Peyer's patch (tissue), 4 donors: ENCODE results near the gene TMEM106C. TPM values are rescaled to one million over a fixed set of nuclear protein-coding genes. Genes with fewer than 3 reads are reported as not detected.
"Not testable (repeated sequence)": the region's sequence is repeated elsewhere in the genome, so short reads cannot be mapped to it uniquely, and the experiment has no call there.

Experiments
- DNase-seq, 3 donors: peaks; one replicate each; pipeline ENCODE4 v3.0.0-alpha.2; 2017 to 2019
- H3K27ac ChIP-seq, 4 donors: fragments of 200-600 bp; sonication (generic); one replicate each; pipeline ENCODE4 v1.5.1; 2016 to 2019
- H3K27me3 ChIP-seq, 2 donors: fragments of 200-600 bp; sonication (generic); one replicate each; pipeline ENCODE4 v1.5.1; 2019
- H3K36me3 ChIP-seq, 3 donors: fragments of 200-600 bp; sonication (generic); one replicate each; pipeline ENCODE4 v1.5.1; 2016 to 2019
- H3K4me1 ChIP-seq, 4 donors: fragments of 200-600 bp; sonication (generic); one replicate each; pipeline ENCODE4 v1.5.1; 2016 to 2019
- H3K4me3 ChIP-seq, 4 donors: fragments of 200-600 bp; sonication (generic); 1 replicate in 3 of 4; 2 replicates in 1 of 4; pipeline ENCODE4 v1.5.1; 2016 to 2019; ENCODE audit warnings: mild to moderate bottlenecking in 1 of 4
- H3K9me3 ChIP-seq, 4 donors: fragments of 200-600 bp; sonication (generic); one replicate each; pipeline ENCODE4 v1.5.1; 2016 to 2019; ENCODE audit warnings: mild to moderate bottlenecking in 1 of 4
- POLR2A ChIP-seq, 2 donors: fragments of 450-650 bp; IDR thresholded peaks; one replicate each; pipeline ENCODE4 v1.5.1; 2017; ENCODE audit warnings: antibody characterized with exemption in 2 of 2, mild to moderate bottlenecking in 2 of 2, moderate library complexity in 2 of 2
- total RNA-seq, 4 donors: library from RNA; depleted of rRNA; stranded (reverse); fragments of >200 nt; gene quantifications; one replicate each; pipeline ENCODE4 v1.1.0, GENCODE V29; 2016
- TF ChIP-seq, protein P1 (sequence below), 6 experiments: fragments of 450-650 bp in 4 of 6; fragments of 200-600 bp in 2 of 6; sonication (generic) in 1 of 6; IDR thresholded peaks; one replicate each; pipeline ENCODE4 v1.5.1; 2017 to 2019; ENCODE audit warnings: antibody characterized with exemption in 6 of 6, mild to moderate bottlenecking in 3 of 6, moderate library complexity in 1 of 6

Gene TMEM106C
- total RNA-seq, 4 donors from 2014 or later = 80.9 to 326 (median 241) TPM

- H3K27ac ChIP-seq = no peak overlapping the region
- H3K4me1 ChIP-seq = peaks cover 0 to 60% (median 13%) of the 10 kb centered on the region in 4 donors
- DNase-seq = no peak
- TF ChIP-seq POLR2A (IDR thresholded peaks at IDR 0.05) = no peak
- TF ChIP-seq, protein P1, sequence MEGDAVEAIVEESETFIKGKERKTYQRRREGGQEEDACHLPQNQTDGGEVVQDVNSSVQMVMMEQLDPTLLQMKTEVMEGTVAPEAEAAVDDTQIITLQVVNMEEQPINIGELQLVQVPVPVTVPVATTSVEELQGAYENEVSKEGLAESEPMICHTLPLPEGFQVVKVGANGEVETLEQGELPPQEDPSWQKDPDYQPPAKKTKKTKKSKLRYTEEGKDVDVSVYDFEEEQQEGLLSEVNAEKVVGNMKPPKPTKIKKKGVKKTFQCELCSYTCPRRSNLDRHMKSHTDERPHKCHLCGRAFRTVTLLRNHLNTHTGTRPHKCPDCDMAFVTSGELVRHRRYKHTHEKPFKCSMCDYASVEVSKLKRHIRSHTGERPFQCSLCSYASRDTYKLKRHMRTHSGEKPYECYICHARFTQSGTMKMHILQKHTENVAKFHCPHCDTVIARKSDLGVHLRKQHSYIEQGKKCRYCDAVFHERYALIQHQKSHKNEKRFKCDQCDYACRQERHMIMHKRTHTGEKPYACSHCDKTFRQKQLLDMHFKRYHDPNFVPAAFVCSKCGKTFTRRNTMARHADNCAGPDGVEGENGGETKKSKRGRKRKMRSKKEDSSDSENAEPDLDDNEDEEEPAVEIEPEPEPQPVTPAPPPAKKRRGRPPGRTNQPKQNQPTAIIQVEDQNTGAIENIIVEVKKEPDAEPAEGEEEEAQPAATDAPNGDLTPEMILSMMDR (IDR thresholded peaks at IDR 0.05) = no peak
- no peaks in the 10 kb centered on the region for H3K36me3 ChIP-seq
- no peaks in the 10 kb centered on the region for H3K9me3 ChIP-seq
- H3K27me3 ChIP-seq = no peaks in the 10 kb centered on the region
- H3K4me3 ChIP-seq = no peak overlapping the region
Measured at GRCh38 chr12:47950856-47951468, 12.4 kb upstream of the TMEM106C start.

GRCh38 chr12:47954058-47954457 is 9.3 kb upstream of the TMEM106C start:
- DNase-seq = peak in 1 of 3 donors; percentile 61
- Histone ChIP-seq H3K9me3 (peaks cover 0 to 10% (median 4%) of the 10 kb centered on the region in 4 donors), H3K4me1 (peaks cover 0 to 39% (median 8%) of the 10 kb centered on the region in 4 donors), H3K27me3 (no peaks in the 10 kb centered on the region), H3K4me3 (no peak overlapping the region), H3K36me3 (no peaks in the 10 kb centered on the region), H3K27ac (peak overlapping the region in 2 of 4 donors; percentile 43 to 61)
- no peak for TF ChIP-seq POLR2A (IDR thresholded peaks at IDR 0.05)
- TF ChIP-seq, protein P1 (IDR thresholded peaks at IDR 0.05) = no peak

DNA sequence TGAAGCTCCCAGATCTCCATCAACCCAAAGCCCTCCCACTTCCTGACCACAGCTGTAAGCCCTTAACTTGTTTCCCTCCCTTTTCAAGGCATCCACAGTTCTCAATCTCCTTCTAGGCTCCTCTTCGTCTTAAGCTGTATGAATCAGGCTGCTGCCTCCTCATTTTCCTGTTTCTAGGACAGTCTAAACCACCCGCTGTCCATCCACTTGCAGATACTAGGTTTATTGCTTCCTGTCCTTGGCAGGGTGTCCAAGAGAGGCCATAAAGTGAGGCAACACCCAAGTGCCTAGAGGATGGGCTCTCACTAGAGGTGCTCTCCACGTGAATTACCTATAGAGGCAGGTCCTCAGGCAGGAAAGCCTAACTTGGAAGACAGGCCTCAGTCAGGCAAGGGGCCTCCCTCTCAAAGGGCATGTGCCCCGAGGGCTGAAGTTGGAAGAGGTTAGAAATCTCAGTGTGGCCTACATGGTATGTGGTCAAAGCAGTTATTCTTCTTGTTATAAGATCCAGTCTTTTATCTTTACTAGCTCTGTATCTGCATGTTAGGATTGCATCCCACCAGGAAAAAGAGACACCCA is 8.8 kb upstream of the TMEM106C start:
- Histone ChIP-seq H3K36me3 (no peaks in the 10 kb centered on the region), H3K27me3 (no peaks in the 10 kb centered on the region), H3K9me3 (peaks cover 0 to 10% (median 4%) of the 10 kb centered on the region in 4 donors), H3K4me3 (no peak overlapping the region), H3K4me1 (peaks cover 0 to 34% (median 6%) of the 10 kb centered on the region in 4 donors), H3K27ac (peak overlapping the region in 2 of 4 donors; percentile 43 to 61)
- peak in 1 of 3 donors; percentile 83 for DNase-seq
- TF ChIP-seq, protein P1 (IDR thresholded peaks at IDR 0.05) = no peak
- TF ChIP-seq POLR2A (IDR thresholded peaks at IDR 0.05) = no peak

- H3K4me1 ChIP-seq = peaks cover 0 to 30% (median 5%) of the 10 kb centered on the region in 4 donors
- H3K27me3 ChIP-seq = no peaks in the 10 kb centered on the region
- peaks cover 0 to 10% (median 4%) of the 10 kb centered on the region in 4 donors for H3K9me3 ChIP-seq
- no peak overlapping the region for H3K4me3 ChIP-seq
- no peak for DNase-seq
- H3K36me3 ChIP-seq = no peaks in the 10 kb centered on the region
- TF ChIP-seq, protein P1 (IDR thresholded peaks at IDR 0.05) = no peak
- H3K27ac ChIP-seq = peak overlapping the region in 1 of 4 donors; percentile 61
Measured at GRCh38 chr12:47955059-47955458, 8.3 kb upstream of the TMEM106C start.

DNA sequence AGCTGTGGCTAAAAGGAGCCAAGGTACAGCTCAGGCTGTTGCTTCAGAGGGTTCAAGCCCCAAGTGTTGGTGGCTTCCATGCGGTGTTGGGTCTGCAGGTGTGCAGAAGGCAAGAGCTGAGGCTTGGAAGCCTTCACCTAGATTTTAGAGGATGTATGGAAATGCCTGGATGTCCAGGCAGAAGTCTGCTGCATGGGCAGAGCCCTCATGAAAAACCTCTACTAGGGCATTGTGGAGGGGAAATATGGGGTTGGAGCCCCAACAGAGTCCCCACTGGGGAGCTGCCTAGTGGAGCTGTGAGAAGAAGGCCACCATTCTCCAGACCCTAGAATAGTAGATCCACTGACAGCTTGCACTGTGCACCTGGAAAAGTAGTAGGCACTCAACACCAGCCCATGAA is 5.7 kb upstream of the TMEM106C start:
- H3K9me3 ChIP-seq, H3K27me3 ChIP-seq, H3K4me3 ChIP-seq, DNase-seq, H3K27ac ChIP-seq, H3K36me3 ChIP-seq: not testable (repeated sequence)
- H3K4me1 ChIP-seq = peaks cover 0 to 26% (median 5%) of the 10 kb centered on the region in 4 donors

- TF ChIP-seq, protein P1 (IDR thresholded peaks at IDR 0.05) = no peak
- no peak for TF ChIP-seq POLR2A (IDR thresholded peaks at IDR 0.05)
- Histone ChIP-seq H3K36me3 (peaks cover 0 to 5% (median 0%) of the 10 kb centered on the region in 3 donors), H3K27ac (no peak overlapping the region), H3K9me3 (peaks cover 0 to 10% (median 4%) of the 10 kb centered on the region in 4 donors), H3K27me3 (no peaks in the 10 kb centered on the region), H3K4me1 (peaks cover 0 to 15% (median 3%) of the 10 kb centered on the region in 4 donors), H3K4me3 (no peak overlapping the region)
- no peak for DNase-seq
Measured at GRCh38 chr12:47962198-47962597, 1.2 kb upstream of the TMEM106C start.
